Breast epithelium (tissue), 4 donors: ENCODE results near the gene PTPRN2. TPM values are rescaled to one million over a fixed set of nuclear protein-coding genes. Genes with fewer than 3 reads are reported as not detected.

Source experiments
- DNase-seq, 2 donors: peaks; one replicate each; pipeline ENCODE4 v3.0.0-alpha.2; 2019; ENCODE audit warnings: low spot score in 2 of 2
- H3K27ac ChIP-seq, 2 donors: fragments of 200-600 bp; sonication (generic) in 1 of 2; one replicate each; pipeline ENCODE4 v1.5.1; 2016 to 2019; ENCODE audit warnings: mild to moderate bottlenecking in 1 of 2
- H3K27me3 ChIP-seq, 2 donors: fragments of 200-600 bp; sonication (generic) in 1 of 2; one replicate each; pipeline versions ENCODE4 v1.5.1 to v1.6.0; 2017 to 2019; ENCODE audit warnings: control low read depth in 1 of 2, mild to moderate bottlenecking in 1 of 2
- H3K36me3 ChIP-seq: fragments of 200-600 bp; one replicate; pipeline ENCODE4 v1.5.1; 2019
- H3K4me1 ChIP-seq, 2 donors: fragments of 200-600 bp; sonication (generic); one replicate each; pipeline ENCODE4 v1.5.1; 2016 to 2019; ENCODE audit warnings: control low read depth in 1 of 2
- H3K4me3 ChIP-seq, 3 donors: fragments of 200-600 bp; sonication (generic); 1 replicate in 2 of 3; 2 replicates in 1 of 3; pipeline ENCODE4 v1.5.1; 2016 to 2019; ENCODE audit warnings: mild to moderate bottlenecking in 3 of 3, moderate library complexity in 2 of 3
- H3K9me3 ChIP-seq, 2 donors: fragments of 200-600 bp; sonication (generic) in 1 of 2; one replicate each; pipeline ENCODE4 v1.5.1; 2016 to 2019; ENCODE audit warnings: control low read depth in 1 of 2
- POLR2A ChIP-seq: fragments of 450-650 bp; IDR thresholded peaks from one replicate; pipeline ENCODE4 v1.6.1; 2016; ENCODE audit warnings: antibody characterized with exemption, mild to moderate bottlenecking, moderate library complexity
- POLR2AphosphoS5 ChIP-seq, 3 donors: sonication (generic); formaldehyde crosslinking; IDR thresholded peaks; one replicate each; pipeline ENCODE4 v1.6.1; 2017; ENCODE audit warnings: antibody characterized with exemption in 3 of 3
- intact Hi-C: fragments of 100-400 bp; cut with DNase I; formaldehyde crosslinking; loops from one replicate; pipeline ENCODE4 v1.15.1; 2023; ENCODE audit warnings: low total_unique reads
- total RNA-seq, 3 donors: library from RNA; depleted of rRNA; stranded (reverse); fragments of >200 nt; gene quantifications; one replicate each; pipeline ENCODE4 v1.1.0, GENCODE V29; 2016
- TF ChIP-seq, protein P1 (sequence below), 3 donors: fragments of 450-650 bp; IDR thresholded peaks; one replicate each; pipeline ENCODE4 v1.5.1; 2016 to 2017; ENCODE audit warnings: antibody characterized with exemption in 3 of 3, mild to moderate bottlenecking in 3 of 3, moderate library complexity in 3 of 3

PTPRN2 gene
- total RNA-seq, 3 donors from 2014 or later: 1.6 to 2.2 (median 2.2) TPM

DNA sequence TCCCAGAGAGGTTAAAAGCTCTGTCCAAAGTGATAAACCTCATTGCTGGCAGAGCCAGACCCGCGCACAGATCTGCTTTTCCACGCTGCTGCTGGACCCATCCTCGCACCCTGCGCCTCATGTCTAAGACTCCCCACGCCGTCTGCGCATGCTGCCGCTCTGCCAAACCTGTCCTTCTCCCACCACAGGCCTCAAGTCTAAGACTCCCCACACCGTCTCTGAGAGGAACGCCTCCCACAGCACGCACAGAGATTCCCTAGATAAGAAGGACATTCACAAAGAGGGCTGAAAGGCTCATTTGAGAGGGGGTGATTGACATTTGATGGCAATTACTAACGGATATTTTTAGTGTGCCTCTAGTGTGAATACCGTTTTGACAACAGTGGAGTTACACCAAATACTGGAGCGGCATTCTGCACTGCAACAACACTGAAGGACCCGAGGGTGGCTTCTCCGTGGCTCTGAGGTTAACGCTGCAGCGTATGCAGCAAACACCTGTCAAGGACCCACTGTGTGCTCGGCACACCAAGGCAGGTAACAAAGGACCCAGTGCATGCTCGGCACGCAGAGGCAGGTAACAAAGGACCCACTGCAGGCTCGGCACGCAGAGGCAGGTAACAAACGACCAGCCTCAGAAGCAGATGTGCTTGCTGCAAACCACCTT is 1019.4 kb downstream of the PTPRN2 start:
- Histone ChIP-seq H3K36me3 (no peaks in the 10 kb centered on the region), H3K27ac (peak overlapping the region in 1 of 2 donors; percentile 62), H3K27me3 (no peaks in the 10 kb centered on the region), H3K4me1 (no peaks in the 10 kb centered on the region), H3K9me3 (no peaks in the 10 kb centered on the region), H3K4me3 (peak overlapping the region; percentile 52 to 74 (median 62))
- no peak for DNase-seq
- intact Hi-C loops: loop anchor here (5.0 kb wide), 1 partner anchor 589 kb away; no protein-coding TSS in a partner anchor
- TF ChIP-seq POLR2A: no peak
- TF ChIP-seq, protein P1, sequence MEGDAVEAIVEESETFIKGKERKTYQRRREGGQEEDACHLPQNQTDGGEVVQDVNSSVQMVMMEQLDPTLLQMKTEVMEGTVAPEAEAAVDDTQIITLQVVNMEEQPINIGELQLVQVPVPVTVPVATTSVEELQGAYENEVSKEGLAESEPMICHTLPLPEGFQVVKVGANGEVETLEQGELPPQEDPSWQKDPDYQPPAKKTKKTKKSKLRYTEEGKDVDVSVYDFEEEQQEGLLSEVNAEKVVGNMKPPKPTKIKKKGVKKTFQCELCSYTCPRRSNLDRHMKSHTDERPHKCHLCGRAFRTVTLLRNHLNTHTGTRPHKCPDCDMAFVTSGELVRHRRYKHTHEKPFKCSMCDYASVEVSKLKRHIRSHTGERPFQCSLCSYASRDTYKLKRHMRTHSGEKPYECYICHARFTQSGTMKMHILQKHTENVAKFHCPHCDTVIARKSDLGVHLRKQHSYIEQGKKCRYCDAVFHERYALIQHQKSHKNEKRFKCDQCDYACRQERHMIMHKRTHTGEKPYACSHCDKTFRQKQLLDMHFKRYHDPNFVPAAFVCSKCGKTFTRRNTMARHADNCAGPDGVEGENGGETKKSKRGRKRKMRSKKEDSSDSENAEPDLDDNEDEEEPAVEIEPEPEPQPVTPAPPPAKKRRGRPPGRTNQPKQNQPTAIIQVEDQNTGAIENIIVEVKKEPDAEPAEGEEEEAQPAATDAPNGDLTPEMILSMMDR (IDR thresholded peaks at IDR 0.05): no peak
- TF ChIP-seq POLR2AphosphoS5 (IDR thresholded peaks at IDR 0.05): no peak

DNA sequence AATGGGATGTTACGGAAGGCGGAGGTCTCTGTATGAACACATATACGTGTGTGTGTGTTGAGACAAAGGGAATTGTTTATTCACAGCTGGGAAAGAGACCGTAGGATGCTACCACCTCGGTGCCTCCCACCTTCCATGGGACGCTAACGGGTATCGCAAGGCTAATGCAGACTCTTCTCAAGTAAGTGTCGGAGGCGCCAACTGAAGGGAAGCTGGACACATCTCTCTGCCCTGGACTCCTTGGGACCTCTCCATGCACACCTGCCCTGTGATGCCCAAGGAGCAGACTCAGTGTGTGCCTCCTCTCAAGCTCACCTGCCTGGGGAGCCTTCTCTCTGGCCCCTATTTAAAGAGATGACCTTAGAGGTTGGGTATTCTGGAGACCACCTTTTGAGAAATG is 1020.0 kb downstream of the PTPRN2 start:
- Histone ChIP-seq H3K27me3 (no peaks in the 10 kb centered on the region), H3K4me1 (no peaks in the 10 kb centered on the region), H3K27ac (no peak overlapping the region), H3K4me3 (no peak overlapping the region), H3K9me3 (no peaks in the 10 kb centered on the region), H3K36me3 (no peaks in the 10 kb centered on the region)
- DNase-seq: no peak
- TF ChIP-seq, protein P1 (IDR thresholded peaks at IDR 0.05): no peak
- TF ChIP-seq POLR2A (no peak), POLR2AphosphoS5 (IDR thresholded peaks at IDR 0.05) (no peak)
- intact Hi-C loops: loop anchor here (5.0 kb wide), 1 partner anchor 590 kb away; no protein-coding TSS in a partner anchor

DNA sequence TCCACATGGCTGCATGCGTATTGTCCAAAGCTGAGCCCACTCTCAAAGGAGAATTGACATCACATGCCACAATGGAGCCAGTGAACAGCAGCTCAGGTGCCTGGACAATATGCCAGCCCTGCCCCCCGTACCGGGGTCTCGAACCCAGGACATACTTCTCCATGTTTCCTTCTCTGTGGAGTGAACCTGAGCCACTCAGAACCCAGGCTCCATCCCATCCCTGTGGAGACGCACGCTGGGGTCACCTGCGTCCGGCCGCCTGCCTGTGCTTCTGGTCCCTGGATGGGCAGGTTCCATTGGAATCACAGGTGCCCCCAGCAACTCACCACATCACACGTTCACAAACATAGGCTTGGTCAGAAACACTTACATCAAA is 1021.0 kb downstream of the PTPRN2 start:
- H3K36me3 ChIP-seq: no peaks in the 10 kb centered on the region
- intact Hi-C loops: loop anchor here (5.0 kb wide), 1 partner anchor 591 kb away; no protein-coding TSS in a partner anchor
- H3K4me3 ChIP-seq: no peak overlapping the region
- no peaks in the 10 kb centered on the region for H3K4me1 ChIP-seq
- DNase-seq: no peak
- no peaks in the 10 kb centered on the region for H3K27me3 ChIP-seq
- TF ChIP-seq POLR2A: no peak
- no peak for TF ChIP-seq POLR2AphosphoS5 (IDR thresholded peaks at IDR 0.05)
- TF ChIP-seq, protein P1 (IDR thresholded peaks at IDR 0.05): no peak
- no peak overlapping the region for H3K27ac ChIP-seq
- no peaks in the 10 kb centered on the region for H3K9me3 ChIP-seq

DNA sequence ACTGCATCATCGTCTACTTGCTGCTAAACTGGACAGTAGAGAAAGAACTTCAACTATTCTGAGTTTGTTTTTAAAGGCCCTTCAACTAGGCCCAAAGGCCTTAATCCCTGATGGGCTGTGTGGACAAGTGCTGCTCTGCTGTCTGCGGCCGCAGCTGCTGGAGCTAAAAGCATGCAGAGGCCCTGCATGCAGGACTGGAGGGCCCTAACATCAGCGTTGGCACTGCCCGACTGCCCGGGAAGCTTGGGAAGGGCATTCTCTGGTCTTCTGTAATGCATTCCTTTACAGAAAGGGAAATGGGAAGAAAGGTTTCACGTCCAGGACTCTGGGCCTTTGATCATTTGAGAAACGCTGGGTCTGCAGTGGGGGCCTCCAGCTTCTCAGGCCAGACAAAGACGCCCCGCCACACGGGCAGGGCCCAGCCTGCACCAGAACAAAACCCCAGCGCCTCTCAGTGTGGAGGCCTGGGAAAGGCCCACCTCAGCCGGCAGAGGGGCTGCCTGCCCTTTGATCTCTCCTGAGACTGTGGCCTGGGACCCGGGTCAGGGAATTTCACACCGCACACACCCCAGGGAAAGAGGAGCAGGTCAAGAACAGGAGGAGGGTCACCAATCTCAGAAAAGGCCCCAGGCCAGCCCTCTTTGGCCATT is 1021.5 kb downstream of the PTPRN2 start:
- TF ChIP-seq, protein P1 (IDR thresholded peaks at IDR 0.05): no peak
- TF ChIP-seq POLR2AphosphoS5 (IDR thresholded peaks at IDR 0.05) (no peak), POLR2A (no peak)

DNA sequence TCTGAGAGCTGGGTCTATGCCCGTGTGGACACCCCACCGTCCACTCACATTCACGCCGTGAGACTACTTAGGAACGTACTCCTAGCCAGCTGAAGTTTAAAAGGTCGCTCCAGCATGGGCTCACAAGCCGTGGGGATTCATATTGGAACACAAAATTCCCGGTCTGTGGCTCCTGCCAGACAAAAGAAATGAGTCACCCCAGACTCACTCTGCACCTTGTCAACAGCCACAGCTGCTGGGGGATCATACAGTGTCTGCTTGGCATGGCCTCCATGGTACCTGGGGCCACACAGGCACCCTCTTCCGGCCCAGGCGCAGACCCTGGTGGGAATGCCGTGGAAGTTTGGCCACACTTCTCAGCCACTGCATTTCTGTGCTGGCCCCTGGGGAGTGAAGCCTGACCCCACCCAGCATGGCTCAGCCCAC is 1022.4 kb downstream of the PTPRN2 start:
- H3K36me3 ChIP-seq: no peaks in the 10 kb centered on the region
- intact Hi-C loops: loop anchor here (5.0 kb wide), 1 partner anchor 592 kb away; no protein-coding TSS in a partner anchor

More for the DNA sequence above, 1021.5 kb downstream of the PTPRN2 start:
- no peak overlapping the region for H3K27ac ChIP-seq
- H3K4me1 ChIP-seq: no peaks in the 10 kb centered on the region
- H3K4me3 ChIP-seq: no peak overlapping the region
- no peaks in the 10 kb centered on the region for H3K36me3 ChIP-seq
- no peak for DNase-seq
- H3K27me3 ChIP-seq: no peaks in the 10 kb centered on the region
- H3K9me3 ChIP-seq: no peaks in the 10 kb centered on the region
- intact Hi-C loops: loop anchor here (5.0 kb wide), 1 partner anchor 591 kb away; no protein-coding TSS in a partner anchor

More for the DNA sequence above, 1022.4 kb downstream of the PTPRN2 start:
- Histone ChIP-seq H3K27me3 (no peaks in the 10 kb centered on the region), H3K4me1 (no peaks in the 10 kb centered on the region), H3K27ac (no peak overlapping the region), H3K9me3 (no peaks in the 10 kb centered on the region), H3K4me3 (no peak overlapping the region)
- TF ChIP-seq, protein P1 (IDR thresholded peaks at IDR 0.05): no peak
- TF ChIP-seq POLR2A (no peak), POLR2AphosphoS5 (IDR thresholded peaks at IDR 0.05) (no peak)
- DNase-seq: no peak
